ENCODE measurements around the gene URB1.

DNA sequence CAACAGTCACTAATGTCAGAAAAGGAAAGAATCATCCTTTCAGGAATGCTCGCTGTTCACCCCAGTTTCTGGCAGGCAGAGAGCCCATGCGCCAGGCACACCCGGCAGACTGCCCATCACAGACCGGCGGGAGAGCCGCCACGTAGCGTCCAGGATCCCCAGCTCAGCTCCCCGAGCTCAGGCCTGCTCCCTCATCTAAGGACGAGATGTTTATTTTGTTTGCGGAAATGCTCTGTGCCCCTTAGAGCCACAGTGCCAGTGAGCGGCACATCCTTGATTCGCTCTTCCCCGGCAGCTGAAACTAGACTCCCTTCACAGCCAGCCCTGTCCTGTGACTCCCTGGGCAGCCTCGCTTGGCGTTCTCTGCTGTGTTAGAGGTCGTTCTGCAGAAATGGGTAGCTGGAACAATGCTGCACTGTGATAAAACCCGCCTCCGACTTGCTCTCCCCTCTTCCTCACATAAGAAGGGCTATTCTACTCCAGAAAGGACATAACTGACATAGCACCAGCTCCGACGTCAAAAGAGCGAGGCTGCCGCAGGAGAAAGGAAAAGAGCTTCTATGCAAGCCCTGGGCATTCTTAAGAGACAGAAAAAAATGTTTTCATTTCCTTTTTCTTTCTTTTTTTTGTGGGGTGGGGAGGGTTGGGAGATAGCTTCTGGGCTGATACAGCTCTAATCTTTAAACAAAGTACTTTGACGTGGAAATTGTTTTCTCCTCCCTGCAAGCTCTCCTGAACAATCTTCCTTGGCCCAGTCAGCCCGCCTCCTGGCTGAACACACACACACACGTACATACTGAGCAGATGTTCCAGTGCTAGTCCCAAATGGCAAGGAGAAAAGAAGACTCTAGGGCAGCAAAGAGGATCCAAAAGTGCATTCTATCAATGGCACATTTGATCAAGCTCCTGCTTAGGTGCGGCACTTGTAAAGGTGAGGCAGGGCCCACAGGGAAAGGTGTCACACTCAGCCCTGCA, 56.9 kb downstream of the URB1 start:
- TF ChIP-seq POLR2AphosphoS5 (IDR thresholded peaks at IDR 0.05; ENCODE audit: low read depth, low read length) (no peak), TCF7L2 (IDR thresholded peaks at IDR 0.05; ENCODE audit: low read depth, low read length) (no peak)
- TF ChIP-seq, protein P1, sequence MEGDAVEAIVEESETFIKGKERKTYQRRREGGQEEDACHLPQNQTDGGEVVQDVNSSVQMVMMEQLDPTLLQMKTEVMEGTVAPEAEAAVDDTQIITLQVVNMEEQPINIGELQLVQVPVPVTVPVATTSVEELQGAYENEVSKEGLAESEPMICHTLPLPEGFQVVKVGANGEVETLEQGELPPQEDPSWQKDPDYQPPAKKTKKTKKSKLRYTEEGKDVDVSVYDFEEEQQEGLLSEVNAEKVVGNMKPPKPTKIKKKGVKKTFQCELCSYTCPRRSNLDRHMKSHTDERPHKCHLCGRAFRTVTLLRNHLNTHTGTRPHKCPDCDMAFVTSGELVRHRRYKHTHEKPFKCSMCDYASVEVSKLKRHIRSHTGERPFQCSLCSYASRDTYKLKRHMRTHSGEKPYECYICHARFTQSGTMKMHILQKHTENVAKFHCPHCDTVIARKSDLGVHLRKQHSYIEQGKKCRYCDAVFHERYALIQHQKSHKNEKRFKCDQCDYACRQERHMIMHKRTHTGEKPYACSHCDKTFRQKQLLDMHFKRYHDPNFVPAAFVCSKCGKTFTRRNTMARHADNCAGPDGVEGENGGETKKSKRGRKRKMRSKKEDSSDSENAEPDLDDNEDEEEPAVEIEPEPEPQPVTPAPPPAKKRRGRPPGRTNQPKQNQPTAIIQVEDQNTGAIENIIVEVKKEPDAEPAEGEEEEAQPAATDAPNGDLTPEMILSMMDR (IDR thresholded peaks at IDR 0.05): no peak
- TF ChIP-seq, protein P2, sequence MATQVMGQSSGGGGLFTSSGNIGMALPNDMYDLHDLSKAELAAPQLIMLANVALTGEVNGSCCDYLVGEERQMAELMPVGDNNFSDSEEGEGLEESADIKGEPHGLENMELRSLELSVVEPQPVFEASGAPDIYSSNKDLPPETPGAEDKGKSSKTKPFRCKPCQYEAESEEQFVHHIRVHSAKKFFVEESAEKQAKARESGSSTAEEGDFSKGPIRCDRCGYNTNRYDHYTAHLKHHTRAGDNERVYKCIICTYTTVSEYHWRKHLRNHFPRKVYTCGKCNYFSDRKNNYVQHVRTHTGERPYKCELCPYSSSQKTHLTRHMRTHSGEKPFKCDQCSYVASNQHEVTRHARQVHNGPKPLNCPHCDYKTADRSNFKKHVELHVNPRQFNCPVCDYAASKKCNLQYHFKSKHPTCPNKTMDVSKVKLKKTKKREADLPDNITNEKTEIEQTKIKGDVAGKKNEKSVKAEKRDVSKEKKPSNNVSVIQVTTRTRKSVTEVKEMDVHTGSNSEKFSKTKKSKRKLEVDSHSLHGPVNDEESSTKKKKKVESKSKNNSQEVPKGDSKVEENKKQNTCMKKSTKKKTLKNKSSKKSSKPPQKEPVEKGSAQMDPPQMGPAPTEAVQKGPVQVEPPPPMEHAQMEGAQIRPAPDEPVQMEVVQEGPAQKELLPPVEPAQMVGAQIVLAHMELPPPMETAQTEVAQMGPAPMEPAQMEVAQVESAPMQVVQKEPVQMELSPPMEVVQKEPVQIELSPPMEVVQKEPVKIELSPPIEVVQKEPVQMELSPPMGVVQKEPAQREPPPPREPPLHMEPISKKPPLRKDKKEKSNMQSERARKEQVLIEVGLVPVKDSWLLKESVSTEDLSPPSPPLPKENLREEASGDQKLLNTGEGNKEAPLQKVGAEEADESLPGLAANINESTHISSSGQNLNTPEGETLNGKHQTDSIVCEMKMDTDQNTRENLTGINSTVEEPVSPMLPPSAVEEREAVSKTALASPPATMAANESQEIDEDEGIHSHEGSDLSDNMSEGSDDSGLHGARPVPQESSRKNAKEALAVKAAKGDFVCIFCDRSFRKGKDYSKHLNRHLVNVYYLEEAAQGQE (IDR thresholded peaks at IDR 0.05; ENCODE audit: insufficient read depth in 1 of 2, low read depth in 2 of 2, low read length in 1 of 2): no peak
